HepG2 (cell line): ENCODE results near the gene HSD11B1L. TPM values are rescaled to one million over a fixed set of nuclear protein-coding genes. Genes with fewer than 3 reads are reported as not detected.

Source experiments
- ATAC-seq: fragments of 200-7000 bp; cut with Tn5 transposase; 3 replicates; pipeline ENCODE4 v1.9.1; 2020; ENCODE audit warnings: mild to moderate bottlenecking, moderate library complexity
- BruUV-seq: library from RNA; stranded (reverse); fragments of 400-500 nt; replicated peaks from 2 replicates; lab custom pipeline; 2021; lab: Mats Ljungman, UMichigan
- CTCF ChIA-PET: fragments of 300-600 bp; formaldehyde crosslinking; extraction: SDS; loops from one replicate; lab custom pipeline; 2021; ENCODE audit warnings: low total read pairs, inconsistent platforms, low intra/inter-chr PET ratio; lab: Yijun Ruan, JAX
- POLR2A ChIA-PET: fragments of 350-600 bp; sonication (Branson Sonifier 250); formaldehyde crosslinking; loops from one replicate; lab custom pipeline; 2020; ENCODE audit warnings: antibody characterized with exemption, inconsistent platforms; lab: Yijun Ruan, JAX
- DNase-seq: peaks from one replicate; pipeline ENCODE4 v3.0.0-alpha.2; 2015; ENCODE audit warnings: low spot score
- FAIRE-seq: peaks from 3 replicates; lab custom pipeline; 2011; peaks lifted over from hg19 to GRCh38; lab: Jason Lieb, UNC
- H2AFZ ChIP-seq: one replicate; pipeline ENCODE4 v1.6.1; 2011; ENCODE audit warnings: low read length, inconsistent platforms
- H3K27ac ChIP-seq: fragments of 300-600 bp; 3 replicates; pipeline ENCODE4 v1.8.0; 2011; ENCODE audit warnings: mixed run types, mild to moderate bottlenecking, mixed read lengths, low read length, inconsistent platforms; ENCODE audit not compliant: insufficient read depth; ENCODE audit errors: extremely low read length
- H3K27me3 ChIP-seq, 2 experiments: fragments of 200-600 bp in 1 of 2; 2 replicates in 1 of 2; 3 replicates in 1 of 2; pipeline versions ENCODE4 v1.6.0 to v1.8.0; 2011; ENCODE audit warnings: low read length in 2 of 2, mild to moderate bottlenecking in 2 of 2, moderate library complexity in 2 of 2, inconsistent platforms in 1 of 2; ENCODE audit not compliant: insufficient read depth in 2 of 2, control insufficient read depth in 1 of 2
- H3K36me3 ChIP-seq, 2 experiments: fragments of 200-600 bp in 1 of 2; replicated peaks in 1 of 2; 2 replicates in 1 of 2; 3 replicates in 1 of 2; pipeline versions ENCODE4 v1.5.1 to v1.8.0; 2011; ENCODE audit warnings: low read length in 2 of 2, inconsistent platforms in 1 of 2; ENCODE audit not compliant: insufficient read depth in 2 of 2, control insufficient read depth in 1 of 2
- H3K4me1 ChIP-seq: 2 replicates; pipeline ENCODE4 v1.5.1; 2012; ENCODE audit warnings: low read length, inconsistent platforms; ENCODE audit not compliant: insufficient read depth
- H3K4me2 ChIP-seq: 2 replicates; pipeline ENCODE4 v1.6.0; 2011; ENCODE audit warnings: low read depth, low read length, inconsistent platforms
- H3K4me3 ChIP-seq, 3 experiments: fragments of 200-600 bp in 1 of 3; sonication (generic), shearing (Covaris generic) in 1 of 3; replicated peaks in 1 of 3; 2 replicates each; pipeline ENCODE4 v1.5.1; 2011 to 2016; ENCODE audit warnings: low read length in 3 of 3, inconsistent platforms in 2 of 3, low read depth in 2 of 3, mild to moderate bottlenecking in 2 of 3, control low read depth in 1 of 3, mixed read lengths in 1 of 3; ENCODE audit not compliant: insufficient read depth in 1 of 3
- H3K79me2 ChIP-seq: one replicate; pipeline ENCODE4 v1.6.1; 2011; ENCODE audit warnings: low read length, inconsistent platforms; ENCODE audit not compliant: insufficient read depth
- H3K9ac ChIP-seq: 2 replicates; pipeline ENCODE4 v1.6.0; 2011; ENCODE audit warnings: mild to moderate bottlenecking, low read depth, low read length, inconsistent platforms; ENCODE audit not compliant: insufficient read depth
- H3K9me3 ChIP-seq: 2 replicates; pipeline ENCODE4 v1.5.1; 2012; ENCODE audit warnings: mild to moderate bottlenecking, low read length
- H4K20me1 ChIP-seq: 2 replicates; pipeline ENCODE4 v1.6.0; 2011; ENCODE audit warnings: inconsistent platforms, mild to moderate bottlenecking, low read length, moderate library complexity; ENCODE audit not compliant: insufficient read depth
- POLR2A ChIP-seq, 2 experiments: IDR thresholded peaks; 2 replicates each; pipeline ENCODE4 v1.6.1; 2011; ENCODE audit warnings: low read depth in 2 of 2, low read length in 2 of 2, mild to moderate bottlenecking in 1 of 2, moderate library complexity in 1 of 2; ENCODE audit not compliant: insufficient read depth in 1 of 2
- RBM22 ChIP-seq: fragments of 200-400 bp; formaldehyde crosslinking; optimal IDR thresholded peaks from 2 replicates; pipeline ENCODE3; 2017; ENCODE audit warnings: mild to moderate bottlenecking, low read length, moderate library complexity
- SUZ12 ChIP-seq: fragments of 150-350 bp; IDR thresholded peaks from 2 replicates; pipeline ENCODE4 v1.6.1; 2014; ENCODE audit warnings: low read depth, low read length
- ZBTB20 ChIP-seq: sonication (generic); formaldehyde crosslinking; IDR thresholded peaks from 2 replicates; pipeline ENCODE4 v1.8.1; 2023; ENCODE audit warnings: missing genetic modification reagents, low read depth, mild to moderate bottlenecking, borderline replicate concordance
- ZNF235 ChIP-seq: sonication (generic); formaldehyde crosslinking; IDR thresholded peaks from 2 replicates; pipeline ENCODE4 v1.8.1; 2023; ENCODE audit warnings: mild to moderate bottlenecking, missing genetic modification reagents, borderline replicate concordance
- WGBS: methylation state at CpG from one replicate; pipeline ENCODE4 v1.1.6; 2017; ENCODE audit warnings: low lambda C conversion rate; 5-methylcytosine and 5-hydroxymethylcytosine counted together
- in situ Hi-C: cut with HindIII; loops from 2 replicates; pipeline ENCODE4 v1.10.0; 2017; ENCODE audit warnings: low pct_unique_long_range_greater_than_20kb; ENCODE audit not compliant: extremely low pct_ligation_motif_present
- intact Hi-C: fragments of 100-400 bp; cut with micrococcal nuclease; formaldehyde crosslinking; loops from one replicate; pipeline ENCODE4 v1.10.0; 2022; ENCODE audit not compliant: unreplicated experiment
- polyA plus RNA-seq, 8 experiments: library from polyadenylated mRNA; depleted of rRNA in 3 of 8; stranded (reverse) in 7 of 8; unstranded in 1 of 8; fragments of >200 nt; fragmentation: Illumina TruSeq in 4 of 8; extraction: Trizol in 4 of 8; gene quantifications; 2 replicates each; pipeline versions ENCODE4 v1.2.1 to v1.2.3, GENCODE V29; 2011 to 2016; ENCODE audit warnings: low read depth in 4 of 8, missing spikeins in 1 of 8, mixed read lengths in 1 of 8; ENCODE audit not compliant: insufficient read depth in 1 of 8
- total RNA-seq, 5 experiments: library from RNA; depleted of rRNA; stranded (reverse); fragments of >200 nt; fragmentation: Illumina TruSeq; extraction: Trizol; gene quantifications; 2 replicates each; pipeline ENCODE4 v1.2.3, GENCODE V29; 2016; ENCODE audit warnings: low read depth in 1 of 5
- TF ChIP-seq, protein P1 (sequence below): IDR thresholded peaks from 2 replicates; pipeline ENCODE4 v1.6.1; 2016; ENCODE audit warnings: missing compliant biosample characterization, missing genetic modification reagents, borderline replicate concordance
- TF ChIP-seq, protein P2 (sequence below): sonication (generic); formaldehyde crosslinking; IDR thresholded peaks from 2 replicates; pipeline ENCODE4 v1.8.0; 2023; ENCODE audit warnings: mild to moderate bottlenecking, missing genetic modification reagents
- TF ChIP-seq, protein P3 (sequence below): sonication (generic); formaldehyde crosslinking; IDR thresholded peaks from 2 replicates; pipeline ENCODE4 v1.8.1; 2022; ENCODE audit warnings: low read depth, mild to moderate bottlenecking, missing genetic modification reagents

HSD11B1L gene
- total and polyA plus RNA-seq, 2 of the 13 experiments (the other 11 are each of a cell fraction or from before 2014, with no cell fraction given), result 2.8 to 3.9 TPM

DNA sequence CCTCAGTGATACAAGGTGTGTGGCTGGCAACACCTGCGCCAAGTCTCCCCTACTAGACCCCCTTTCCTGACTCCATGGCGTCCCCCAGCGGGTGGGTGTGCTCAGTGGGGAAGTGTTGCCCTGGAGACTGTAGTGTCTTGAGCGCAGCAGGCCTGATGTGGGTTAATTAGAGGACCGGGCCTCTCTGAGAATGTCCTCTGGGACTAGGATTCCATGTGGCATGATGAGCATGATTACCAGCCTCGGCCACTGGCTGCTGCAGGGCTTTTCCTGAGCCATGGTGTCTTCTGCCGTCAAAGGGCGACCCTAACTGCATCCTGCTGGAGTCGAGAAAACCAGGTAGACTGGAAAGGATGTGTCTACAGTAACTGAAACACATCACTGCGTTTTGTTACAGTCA is 28.6 kb upstream of the HSD11B1L start:
- no peaks in the 10 kb centered on the region for H3K9me3 ChIP-seq
- no peak for DNase-seq
- BruUV-seq, result no TSS peak
- peaks cover 30 to 81% of the 10 kb centered on the region in 2 experiments for H3K36me3 ChIP-seq
- no peak for ATAC-seq
- ChIA-PET POLR2A (no interaction called here), CTCF (no interaction called here)
- no peak overlapping the region for H3K4me3 ChIP-seq
- in situ Hi-C loops (no loop called here), intact Hi-C loops (no loop called here)
- H3K4me2 ChIP-seq, result no peak overlapping the region
- H3K4me1 ChIP-seq, result no peaks in the 10 kb centered on the region
- WGBS, result 96% methylated on average over 7 of the region's 10 CpGs
- no peak overlapping the region for H3K9ac ChIP-seq
- FAIRE-seq, result no peak
- H4K20me1 ChIP-seq, result no peaks in the 10 kb centered on the region
- H3K27me3 ChIP-seq, result no peaks in the 10 kb centered on the region
- 0 out of 4 replicates have a peak, but pooled peaks of 1 of the 2 experiments have one; percentile 11 for TF ChIP-seq POLR2A (IDR thresholded peaks at IDR 0.05; ENCODE audit: insufficient read depth in 1 of 2, low read depth in 2 of 2, low read length in 2 of 2)
- TF ChIP-seq SUZ12, result no peak
- peaks cover 1% of the 10 kb centered on the region for H3K79me2 ChIP-seq
- no peak overlapping the region for H3K27ac ChIP-seq
- no peak overlapping the region for H2AFZ ChIP-seq

DNA sequence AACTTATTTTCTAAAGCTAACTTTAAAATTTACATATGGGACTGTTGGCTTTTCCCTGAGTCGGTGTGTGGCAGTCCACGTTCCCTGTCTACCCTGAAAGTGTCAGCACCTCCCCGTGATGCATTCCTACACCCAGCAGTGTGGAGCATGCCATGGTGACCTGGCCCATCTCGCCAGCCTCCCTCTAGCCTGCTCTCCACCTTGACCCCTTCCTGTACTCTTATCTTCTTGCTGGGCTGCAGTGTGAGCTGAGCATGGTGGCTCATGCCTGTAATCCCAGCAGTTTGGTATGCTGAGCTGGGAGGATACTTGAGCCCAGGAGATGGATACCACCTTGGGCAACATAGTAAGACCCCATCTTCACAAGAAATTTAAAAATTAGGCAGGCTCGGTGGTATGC is 25.9 kb upstream of the HSD11B1L start:
- peaks cover 1% of the 10 kb centered on the region for H3K79me2 ChIP-seq
- H3K9ac ChIP-seq, result no peak overlapping the region
- TF ChIP-seq RBM22, result peak; percentile 22
- TF ChIP-seq ZBTB20 (CRISPR knock-in tag), result no peak
- no peak for TF ChIP-seq ZNF235 (CRISPR knock-in tag)
- TF ChIP-seq, protein P1, sequence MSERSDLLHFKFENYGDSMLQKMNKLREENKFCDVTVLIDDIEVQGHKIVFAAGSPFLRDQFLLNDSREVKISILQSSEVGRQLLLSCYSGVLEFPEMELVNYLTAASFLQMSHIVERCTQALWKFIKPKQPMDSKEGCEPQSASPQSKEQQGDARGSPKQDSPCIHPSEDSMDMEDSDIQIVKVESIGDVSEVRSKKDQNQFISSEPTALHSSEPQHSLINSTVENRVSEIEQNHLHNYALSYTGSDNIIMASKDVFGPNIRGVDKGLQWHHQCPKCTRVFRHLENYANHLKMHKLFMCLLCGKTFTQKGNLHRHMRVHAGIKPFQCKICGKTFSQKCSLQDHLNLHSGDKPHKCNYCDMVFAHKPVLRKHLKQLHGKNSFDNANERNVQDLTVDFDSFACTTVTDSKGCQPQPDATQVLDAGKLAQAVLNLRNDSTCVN (CRISPR knock-in tag), result no peak
- TF ChIP-seq, protein P2, sequence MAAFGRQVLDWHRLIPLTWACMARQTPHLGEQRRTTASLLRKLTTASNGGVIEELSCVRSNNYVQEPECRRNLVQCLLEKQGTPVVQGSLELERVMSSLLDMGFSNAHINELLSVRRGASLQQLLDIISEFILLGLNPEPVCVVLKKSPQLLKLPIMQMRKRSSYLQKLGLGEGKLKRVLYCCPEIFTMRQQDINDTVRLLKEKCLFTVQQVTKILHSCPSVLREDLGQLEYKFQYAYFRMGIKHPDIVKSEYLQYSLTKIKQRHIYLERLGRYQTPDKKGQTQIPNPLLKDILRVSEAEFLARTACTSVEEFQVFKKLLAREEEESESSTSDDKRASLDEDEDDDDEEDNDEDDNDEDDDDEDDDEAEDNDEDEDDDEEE, result no peak
- TF ChIP-seq, protein P3, sequence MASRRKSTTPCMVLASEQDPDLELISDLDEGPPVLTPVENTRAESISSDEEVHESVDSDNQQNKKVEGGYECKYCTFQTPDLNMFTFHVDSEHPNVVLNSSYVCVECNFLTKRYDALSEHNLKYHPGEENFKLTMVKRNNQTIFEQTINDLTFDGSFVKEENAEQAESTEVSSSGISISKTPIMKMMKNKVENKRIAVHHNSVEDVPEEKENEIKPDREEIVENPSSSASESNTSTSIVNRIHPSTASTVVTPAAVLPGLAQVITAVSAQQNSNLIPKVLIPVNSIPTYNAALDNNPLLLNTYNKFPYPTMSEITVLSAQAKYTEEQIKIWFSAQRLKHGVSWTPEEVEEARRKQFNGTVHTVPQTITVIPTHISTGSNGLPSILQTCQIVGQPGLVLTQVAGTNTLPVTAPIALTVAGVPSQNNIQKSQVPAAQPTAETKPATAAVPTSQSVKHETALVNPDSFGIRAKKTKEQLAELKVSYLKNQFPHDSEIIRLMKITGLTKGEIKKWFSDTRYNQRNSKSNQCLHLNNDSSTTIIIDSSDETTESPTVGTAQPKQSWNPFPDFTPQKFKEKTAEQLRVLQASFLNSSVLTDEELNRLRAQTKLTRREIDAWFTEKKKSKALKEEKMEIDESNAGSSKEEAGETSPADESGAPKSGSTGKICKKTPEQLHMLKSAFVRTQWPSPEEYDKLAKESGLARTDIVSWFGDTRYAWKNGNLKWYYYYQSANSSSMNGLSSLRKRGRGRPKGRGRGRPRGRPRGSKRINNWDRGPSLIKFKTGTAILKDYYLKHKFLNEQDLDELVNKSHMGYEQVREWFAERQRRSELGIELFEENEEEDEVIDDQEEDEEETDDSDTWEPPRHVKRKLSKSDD (CRISPR knock-in tag), result no peak
- 96% methylated on average over 5 of the region's 5 CpGs for WGBS
- no peaks in the 10 kb centered on the region for H3K4me1 ChIP-seq
- CTCF ChIA-PET, result no interaction called here
- no peaks in the 10 kb centered on the region for H3K9me3 ChIP-seq
- no peak overlapping the region for H3K27ac ChIP-seq
- no peak for DNase-seq
- FAIRE-seq, result no peak
- no peak overlapping the region for H3K4me2 ChIP-seq
- BruUV-seq, result no TSS peak
- intact Hi-C loops (no loop called here), in situ Hi-C loops (no loop called here)
- H3K27me3 ChIP-seq, result no peaks in the 10 kb centered on the region
- H3K36me3 ChIP-seq, result peaks cover 33 to 74% of the 10 kb centered on the region in 2 experiments
- no peak overlapping the region for H3K4me3 ChIP-seq
- no peak overlapping the region for H2AFZ ChIP-seq
- no peak for ATAC-seq
- H4K20me1 ChIP-seq, result no peaks in the 10 kb centered on the region
- POLR2A ChIA-PET, result interaction anchor here (1.8 kb wide), 1 partner anchor 33 kb away, joined by 5 read pairs; the partner anchor contains the start of genes SAFB and SAFB2
